GM12878 (cell line): ENCODE results near the gene BAZ2B. TPM values are rescaled to one million over a fixed set of nuclear protein-coding genes. Genes with fewer than 3 reads are reported as not detected.

Source experiments
- ATAC-seq: fragments of 200-7000 bp; cut with Tn5 transposase; 3 replicates; pipeline ENCODE4 v1.9.1; 2020; ENCODE audit warnings: mild to moderate bottlenecking, moderate library complexity
- BruUV-seq: library from RNA; stranded (reverse); fragments of 400-500 nt; replicated peaks from 2 replicates; lab custom pipeline; 2021; lab: Mats Ljungman, UMichigan
- CTCF ChIA-PET: fragments of 300-600 bp; sonication (Branson Sonifier 250); formaldehyde crosslinking; extraction: SDS; loops from one replicate; lab custom pipeline; 2021; ENCODE audit warnings: inconsistent platforms; lab: Yijun Ruan, JAX
- POLR2A ChIA-PET: fragments of 350-600 bp; formaldehyde crosslinking; extraction: SDS; loops from one replicate; lab custom pipeline; 2021; ENCODE audit warnings: inconsistent platforms; lab: Charles Lee
- RAD21 ChIA-PET: fragments of 300-600 bp; sonication (Branson Sonifier 250); formaldehyde crosslinking; loops from one replicate; lab custom pipeline; 2023; ENCODE audit warnings: antibody characterized with exemption; ENCODE audit not compliant: unreplicated experiment; lab: Charles Lee
- SMC1A ChIA-PET: fragments of 300-600 bp; sonication (Branson Sonifier 250); formaldehyde crosslinking; loops from one replicate; lab custom pipeline; 2023; ENCODE audit not compliant: unreplicated experiment, uncharacterized antibody; lab: Charles Lee
- DNase-seq: peaks from one replicate; pipeline ENCODE4 v3.0.0-alpha.2; 2011; ENCODE audit warnings: low read depth, low spot score
- FAIRE-seq: peaks from 3 replicates; lab custom pipeline; 2011; peaks lifted over from hg19 to GRCh38; lab: Jason Lieb, UNC
- H2AFZ ChIP-seq: 2 replicates; pipeline ENCODE4 v1.6.0; 2011; ENCODE audit warnings: low read depth, low read length, control low read depth; ENCODE audit not compliant: control insufficient read depth
- H3K27ac ChIP-seq: 2 replicates; pipeline ENCODE4 v1.5.1; 2011; ENCODE audit warnings: control low read depth; ENCODE audit not compliant: control insufficient read depth, insufficient read depth
- H3K27me3 ChIP-seq, 2 experiments: replicated peaks in 1 of 2; 2 replicates each; pipeline versions ENCODE4 v1.6.0 to v1.6.1; 2011; ENCODE audit warnings: low read length in 1 of 2; ENCODE audit not compliant: control insufficient read depth in 2 of 2, insufficient read depth in 2 of 2
- H3K36me3 ChIP-seq, 2 experiments: 2 replicates each; pipeline ENCODE4 v1.5.1; 2011; ENCODE audit warnings: low read length in 1 of 2; ENCODE audit not compliant: control insufficient read depth in 2 of 2, insufficient read depth in 2 of 2
- H3K4me1 ChIP-seq: 2 replicates; pipeline ENCODE4 v1.6.1; 2011; ENCODE audit warnings: mild to moderate bottlenecking, low read length, moderate library complexity, mixed read lengths; ENCODE audit not compliant: control insufficient read depth, insufficient read depth
- H3K4me2 ChIP-seq: 2 replicates; pipeline ENCODE4 v1.6.0; 2011; ENCODE audit warnings: control low read depth; ENCODE audit not compliant: control insufficient read depth, insufficient read depth
- H3K4me3 ChIP-seq: fragments of 200-600 bp; sonication (generic); 2 replicates; pipeline ENCODE4 v1.5.1; 2016
- H3K79me2 ChIP-seq: 2 replicates; pipeline ENCODE4 v1.6.0; 2011; ENCODE audit warnings: low read length; ENCODE audit not compliant: control insufficient read depth, insufficient read depth
- H3K9ac ChIP-seq: 2 replicates; pipeline ENCODE4 v1.8.0; 2011; ENCODE audit warnings: low read length, control low read depth, mixed read lengths; ENCODE audit not compliant: control insufficient read depth, insufficient read depth
- H3K9me3 ChIP-seq: replicated peaks from 3 replicates; pipeline ENCODE4 v1.5.1; 2011; ENCODE audit warnings: mild to moderate bottlenecking, low read length; ENCODE audit not compliant: control insufficient read depth, insufficient read depth
- H4K20me1 ChIP-seq: 2 replicates; pipeline ENCODE4 v1.6.0; 2011; ENCODE audit not compliant: control insufficient read depth, insufficient read depth
- ATF7 ChIP-seq: fragments of 450-650 bp; IDR thresholded peaks from 2 replicates; pipeline ENCODE4 v1.6.1; 2016; ENCODE audit warnings: low read depth, mild to moderate bottlenecking
- BACH1 ChIP-seq: fragments of 450-650 bp; IDR thresholded peaks from 2 replicates; pipeline ENCODE4 v1.6.1; 2017; ENCODE audit warnings: mild to moderate bottlenecking, borderline replicate concordance
- EGR1 ChIP-seq, 2 experiments: IDR thresholded peaks; 1 replicate in 1 of 2; 2 replicates in 1 of 2; pipeline ENCODE4 v1.6.1; 2011 to 2012; ENCODE audit warnings: low read depth in 2 of 2, low read length in 2 of 2, borderline replicate concordance in 1 of 2, mild to moderate bottlenecking in 1 of 2, moderate library complexity in 1 of 2
- MTA2 ChIP-seq: fragments of 450-650 bp; IDR thresholded peaks from 2 replicates; pipeline ENCODE4 v1.6.1; 2016; ENCODE audit warnings: low read depth, mild to moderate bottlenecking, moderate library complexity
- MYB ChIP-seq: fragments of 150-350 bp; IDR thresholded peaks from 2 replicates; pipeline ENCODE4 v1.6.1; 2014; ENCODE audit warnings: mild to moderate bottlenecking, low read depth, low read length, borderline replicate concordance
- NR2C1 ChIP-seq: fragments of 450-650 bp; IDR thresholded peaks from 2 replicates; pipeline ENCODE4 v1.6.1; 2017; ENCODE audit warnings: antibody characterized with exemption, mild to moderate bottlenecking, moderate library complexity
- NRF1 ChIP-seq: conservative IDR thresholded peaks from 2 replicates; pipeline ENCODE4 v1.6.1; 2011; ENCODE audit warnings: mild to moderate bottlenecking, low read depth, low read length, improper control_type of control experiment
- PBX3 ChIP-seq: IDR thresholded peaks from 2 replicates; pipeline ENCODE4 v1.6.1; 2011; ENCODE audit warnings: mild to moderate bottlenecking, low read depth, low read length, moderate library complexity; ENCODE audit not compliant: insufficient replicate concordance
- SIN3A ChIP-seq: IDR thresholded peaks from 2 replicates; pipeline ENCODE4 v1.6.1; 2012; ENCODE audit warnings: low read depth, low read length, improper control_type of control experiment
- SMAD5 ChIP-seq: IDR thresholded peaks from 2 replicates; pipeline ENCODE4 v1.6.1; 2016; ENCODE audit warnings: antibody characterized with exemption, low read depth
- SP1 ChIP-seq: IDR thresholded peaks from one replicate; pipeline ENCODE4 v1.6.1; 2011; ENCODE audit warnings: low read depth, low read length
- WRNIP1 ChIP-seq: IDR thresholded peaks from 2 replicates; pipeline ENCODE4 v1.6.1; 2011; ENCODE audit warnings: low read depth, low read length, improper control_type of control experiment, borderline replicate concordance
- ZBTB40 ChIP-seq: fragments of 450-650 bp; IDR thresholded peaks from 2 replicates; pipeline ENCODE4 v1.6.1; 2016; ENCODE audit warnings: mild to moderate bottlenecking, moderate library complexity, borderline replicate concordance
- WGBS: methylation state at CpG from one replicate; pipeline ENCODE4 v1.1.6; 2016; ENCODE audit warnings: low lambda C conversion rate; ENCODE audit not compliant: insufficient replicate concordance, insufficient coverage; ENCODE audit errors: missing lambda C conversion rate; 5-methylcytosine and 5-hydroxymethylcytosine counted together
- in situ Hi-C: fragments of 300-500 bp; cut with MboI; formaldehyde crosslinking; loops from 9 replicates; pipeline ENCODE4 v1.14.3; 2018; ENCODE audit warnings: mixed read lengths
- intact Hi-C: fragments of 100-400 bp; cut with micrococcal nuclease; formaldehyde crosslinking; loops from one replicate; pipeline ENCODE4 v1.14.2; 2022; ENCODE audit not compliant: unreplicated experiment
- polyA plus RNA-seq, 11 experiments: library from polyadenylated mRNA; depleted of rRNA in 4 of 11; unstranded in 6 of 11; stranded (reverse) in 5 of 11; fragments of >200 nt; fragmentation: Nextera tagmentation in 4 of 11; fragmentation: Illumina TruSeq in 1 of 11; extraction: Ambion mirVana in 4 of 11; extraction: Trizol in 1 of 11; gene quantifications; 1 replicate in 1 of 11; 2 replicates in 10 of 11; pipeline versions ENCODE4 v1.2.1 to v1.2.3, GENCODE V29; 2011 to 2016; ENCODE audit warnings: inconsistent platforms in 2 of 11, missing spikeins in 2 of 11, low read depth in 1 of 11
- total RNA-seq, 4 experiments: library from RNA; depleted of rRNA in 3 of 4; stranded (reverse); fragments of >200 nt in 3 of 4; fragmentation: Illumina TruSeq in 1 of 4; extraction: Trizol in 1 of 4; gene quantifications; 2 replicates each; pipeline versions ENCODE4 v1.2.1 to v1.2.3, GENCODE V29; 2013 to 2021
- TF ChIP-seq, protein P1 (sequence below): fragments of 450-650 bp; formaldehyde crosslinking; IDR thresholded peaks from 2 replicates; pipeline ENCODE4 v1.5.0; 2022; ENCODE audit warnings: mild to moderate bottlenecking, missing genetic modification characterization

BAZ2B gene
- total and polyA plus RNA-seq, 10 of the 15 experiments (the other 5 are each of a cell fraction or from before 2014, with no cell fraction given), result 8.8 to 49.7 (median 24.7) TPM

GRCh38 chr2:159609811-159610549 is 6.4 kb downstream of the BAZ2B start:
- 99% methylated on average over 4 of the region's 4 CpGs for WGBS
- ATAC-seq (no peak), DNase-seq (no peak), FAIRE-seq (no peak)
- Histone ChIP-seq H3K4me1 (no peaks in the 10 kb centered on the region; the same call in 1 of the 2 replicates), H2AFZ (no peak overlapping the region), H3K36me3 (no peaks in the 10 kb centered on the region), H3K4me2 (no peak overlapping the region), H3K79me2 (peaks cover 30% of the 10 kb centered on the region), H4K20me1 (no peaks in the 10 kb centered on the region), H3K27me3 (no peaks in the 10 kb centered on the region), H3K4me3 (no peak overlapping the region), H3K9ac (no peak overlapping the region), H3K27ac (no peak overlapping the region), H3K9me3 (no peaks in the 10 kb centered on the region)
- no TSS peak for BruUV-seq
- intact Hi-C loops (loop anchor here (10.0 kb wide), 2 partner anchors 325 to 355 kb away; no protein-coding TSS in a partner anchor), in situ Hi-C loops (no loop called here)
- ChIA-PET POLR2A (interaction anchor here (1.0 to 1.1 kb wide), 2 partner anchors 8 to 94 kb away, joined by 3 to 4 read pairs; no protein-coding TSS in a partner anchor), RAD21 (interaction anchor here (0.6 to 1.2 kb wide), 5 partner anchors 10 to 393 kb away, joined by 3 to 4 read pairs (median 3); partner anchors contain the start of gene MARCHF7), CTCF (interaction anchor here (0.6 kb wide), 1 partner anchor 122 kb away, joined by 3 read pairs; no protein-coding TSS in a partner anchor), SMC1A (interaction anchor here (0.6 to 1.8 kb wide), 6 partner anchors 10 to 379 kb away, joined by 3 to 4 read pairs (median 3); no protein-coding TSS in a partner anchor)
- TF ChIP-seq WRNIP1 (no peak), NR2C1 (no peak), SMAD5 (no peak), NRF1 (no peak), ATF7 (no peak), SP1 (no peak), MYB (no peak), SIN3A (no peak), EGR1 (IDR thresholded peaks at IDR 0.05; ENCODE audit: borderline replicate concordance in 1 of 2, low read depth in 2 of 2, low read length in 2 of 2) (no peak), MTA2 (no peak), PBX3 (no peak), ZBTB40 (no peak), BACH1 (no peak)
- TF ChIP-seq, protein P1, sequence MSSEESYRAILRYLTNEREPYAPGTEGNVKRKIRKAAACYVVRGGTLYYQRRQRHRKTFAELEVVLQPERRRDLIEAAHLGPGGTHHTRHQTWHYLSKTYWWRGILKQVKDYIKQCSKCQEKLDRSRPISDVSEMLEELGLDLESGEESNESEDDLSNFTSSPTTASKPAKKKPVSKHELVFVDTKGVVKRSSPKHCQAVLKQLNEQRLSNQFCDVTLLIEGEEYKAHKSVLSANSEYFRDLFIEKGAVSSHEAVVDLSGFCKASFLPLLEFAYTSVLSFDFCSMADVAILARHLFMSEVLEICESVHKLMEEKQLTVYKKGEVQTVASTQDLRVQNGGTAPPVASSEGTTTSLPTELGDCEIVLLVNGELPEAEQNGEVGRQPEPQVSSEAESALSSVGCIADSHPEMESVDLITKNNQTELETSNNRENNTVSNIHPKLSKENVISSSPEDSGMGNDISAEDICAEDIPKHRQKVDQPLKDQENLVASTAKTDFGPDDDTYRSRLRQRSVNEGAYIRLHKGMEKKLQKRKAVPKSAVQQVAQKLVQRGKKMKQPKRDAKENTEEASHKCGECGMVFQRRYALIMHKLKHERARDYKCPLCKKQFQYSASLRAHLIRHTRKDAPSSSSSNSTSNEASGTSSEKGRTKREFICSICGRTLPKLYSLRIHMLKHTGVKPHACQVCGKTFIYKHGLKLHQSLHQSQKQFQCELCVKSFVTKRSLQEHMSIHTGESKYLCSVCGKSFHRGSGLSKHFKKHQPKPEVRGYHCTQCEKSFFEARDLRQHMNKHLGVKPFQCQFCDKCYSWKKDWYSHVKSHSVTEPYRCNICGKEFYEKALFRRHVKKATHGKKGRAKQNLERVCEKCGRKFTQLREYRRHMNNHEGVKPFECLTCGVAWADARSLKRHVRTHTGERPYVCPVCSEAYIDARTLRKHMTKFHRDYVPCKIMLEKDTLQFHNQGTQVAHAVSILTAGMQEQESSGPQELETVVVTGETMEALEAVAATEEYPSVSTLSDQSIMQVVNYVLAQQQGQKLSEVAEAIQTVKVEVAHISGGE, result no peak
